EH (cell line): ENCODE data around the gene ANKRD6.
A peak's percentile ranks its signal among the peaks of the same experiment; 100 is the strongest.
"Not testable (repeated sequence)": the region's sequence is repeated elsewhere in the genome, so short reads cannot be mapped to it uniquely, and the experiment has no call there.

Source experiments
- DNase-seq: peaks from one replicate; pipeline ENCODE4 v3.0.0-alpha.2; 2015; ENCODE audit warnings: low read depth

Gene ANKRD6

GRCh38 chr6:89432875-89433251 is at the start of gene ANKRD6:
Gene ANKRD6 (plus strand): TSS chr6:89433152. CDS start chr6:89566977, 133,825 bp downstream.
- peak; percentile 38 for DNase-seq

GRCh38 chr6:89385156-89385667 is 47.7 kb upstream of the ANKRD6 start:
- peak; percentile 2 for DNase-seq

- no peak for DNase-seq
These were observed 47.1 kb upstream of the ANKRD6 start for GRCh38 chr6:89385846-89386245.

- DNase-seq = no peak
These were observed 45.9 kb upstream of the ANKRD6 start for GRCh38 chr6:89386917-89387491.

GRCh38 chr6:89387516-89388201 is 45.3 kb upstream of the ANKRD6 start:
- DNase-seq = no peak

- DNase-seq = no peak
These were observed 44.1 kb upstream of the ANKRD6 start for GRCh38 chr6:89388846-89389245.

- DNase-seq = no peak
These were observed 40.1 kb upstream of the ANKRD6 start for GRCh38 chr6:89392823-89393222.

GRCh38 chr6:89393659-89394058 is 39.3 kb upstream of the ANKRD6 start:
- DNase-seq = no peak

GRCh38 chr6:89397884-89398283 is 35.1 kb upstream of the ANKRD6 start:
- not testable (repeated sequence) for DNase-seq

- DNase-seq = no peak
These were observed 34.0 kb upstream of the ANKRD6 start for GRCh38 chr6:89398762-89399525.

GRCh38 chr6:89400050-89400449 is 32.9 kb upstream of the ANKRD6 start:
- no peak for DNase-seq

GRCh38 chr6:89400912-89401399 is 32.0 kb upstream of the ANKRD6 start:
- DNase-seq = no peak

- no peak for DNase-seq
These were observed 30.2 kb upstream of the ANKRD6 start for GRCh38 chr6:89402776-89403175.

GRCh38 chr6:89404512-89404911 is 28.4 kb upstream of the ANKRD6 start:
- no peak for DNase-seq

- DNase-seq = no peak
These were observed 26.8 kb upstream of the ANKRD6 start for GRCh38 chr6:89406141-89406540.

- no peak for DNase-seq
These were observed 23.4 kb upstream of the ANKRD6 start for GRCh38 chr6:89409461-89410035.

- no peak for DNase-seq
These were observed 22.7 kb upstream of the ANKRD6 start for GRCh38 chr6:89410231-89410761.

- DNase-seq = no peak
These were observed 22.2 kb upstream of the ANKRD6 start for GRCh38 chr6:89410788-89411144.

- DNase-seq = peak; percentile 8
These were observed 21.5 kb upstream of the ANKRD6 start for GRCh38 chr6:89411145-89412070.

- peak; percentile 20 for DNase-seq
These were observed 20.6 kb upstream of the ANKRD6 start, which contains the start of gene RRAGD for GRCh38 chr6:89412071-89413005. Gene RRAGD (minus strand): TSS chr6:89412273. CDS start chr6:89411993, 280 bp downstream.
